IMR-90 (cell line): ENCODE measurements around the gene PLA2G3. TPM values are rescaled to one million over a fixed set of nuclear protein-coding genes. Genes with fewer than 3 reads are reported as not detected.
"Not testable (repeated sequence)": the region's sequence is repeated elsewhere in the genome, so short reads cannot be mapped to it uniquely, and the experiment has no call there.

Experiments used
- ATAC-seq: fragments of 200-7000 bp; cut with Tn5 transposase; 2 replicates; pipeline ENCODE4 v1.9.1; 2020; ENCODE audit warnings: low read depth, mild to moderate bottlenecking, moderate library complexity
- BruUV-seq: library from RNA; stranded (reverse); fragments of 400-500 nt; replicated peaks from 2 replicates; lab custom pipeline; 2021; lab: Mats Ljungman, UMichigan
- CTCF ChIA-PET: fragments of 300-600 bp; formaldehyde crosslinking; extraction: SDS; loops from one replicate; lab custom pipeline; 2021; ENCODE audit warnings: antibody characterized with exemption; lab: Yijun Ruan, JAX
- POLR2A ChIA-PET: fragments of 300-600 bp; sonication (Branson Sonifier 250); formaldehyde crosslinking; loops from one replicate; lab custom pipeline; 2022; ENCODE audit warnings: antibody characterized with exemption; ENCODE audit not compliant: unreplicated experiment; lab: Charles Lee
- DNase-seq: peaks from one replicate; pipeline ENCODE4 v3.0.0; 2013
- H2AFZ ChIP-seq: replicated peaks from 2 replicates; pipeline ENCODE3; 2013; ENCODE audit warnings: low read length, mild to moderate bottlenecking; ENCODE audit not compliant: poor library complexity
- H2AK5ac ChIP-seq: 2 replicates; pipeline ENCODE4 v1.6.1; 2013; ENCODE audit warnings: low read depth, low read length, inconsistent platforms
- H2AK9ac ChIP-seq: replicated peaks from 2 replicates; pipeline ENCODE3; 2013; ENCODE audit warnings: mild to moderate bottlenecking, low read depth, low read length, moderate library complexity; ENCODE audit not compliant: poor library complexity
- H2BK120ac ChIP-seq: 2 replicates; pipeline ENCODE4 v1.6.1; 2013; ENCODE audit warnings: low read depth, low read length, inconsistent platforms
- H2BK15ac ChIP-seq: 3 replicates; pipeline ENCODE4 v1.6.1; 2013; ENCODE audit warnings: low read depth, low read length, inconsistent platforms
- H2BK20ac ChIP-seq: 2 replicates; pipeline ENCODE4 v1.6.1; 2013; ENCODE audit warnings: low read depth, mild to moderate bottlenecking, inconsistent platforms, low read length, moderate library complexity
- H2BK5ac ChIP-seq: 2 replicates; pipeline ENCODE4 v1.6.1; 2013; ENCODE audit warnings: mild to moderate bottlenecking, low read depth, low read length, inconsistent platforms; ENCODE audit not compliant: poor library complexity, severe bottlenecking
- H3K14ac ChIP-seq: replicated peaks from 2 replicates; pipeline ENCODE4 v1.6.1; 2013; ENCODE audit warnings: low read depth, low read length, inconsistent platforms
- H3K18ac ChIP-seq: 2 replicates; pipeline ENCODE4 v1.6.1; 2013; ENCODE audit warnings: low read depth, low read length, control low read depth
- H3K23ac ChIP-seq: 2 replicates; pipeline ENCODE4 v1.6.1; 2013; ENCODE audit warnings: low read depth, low read length, inconsistent platforms
- H3K27ac ChIP-seq: 2 replicates; pipeline ENCODE4 v1.5.1; 2013; ENCODE audit warnings: mild to moderate bottlenecking, control low read depth, low read length; ENCODE audit not compliant: insufficient read depth
- H3K27me3 ChIP-seq: 2 replicates; pipeline ENCODE4 v1.6.1; 2013; ENCODE audit warnings: low read length; ENCODE audit not compliant: control insufficient read depth, insufficient read depth
- H3K36me3 ChIP-seq: 2 replicates; pipeline ENCODE4 v1.6.1; 2013; ENCODE audit warnings: low read length, mixed read lengths; ENCODE audit not compliant: control insufficient read depth, insufficient read depth
- H3K4ac ChIP-seq: 2 replicates; pipeline ENCODE4 v1.6.1; 2013; ENCODE audit warnings: low read depth, low read length, inconsistent platforms
- H3K4me1 ChIP-seq: 2 replicates; pipeline ENCODE4 v1.6.1; 2013; ENCODE audit warnings: low read length, mixed read lengths; ENCODE audit not compliant: control insufficient read depth, insufficient read depth
- H3K4me2 ChIP-seq: 2 replicates; pipeline ENCODE4 v1.6.1; 2013; ENCODE audit warnings: low read depth, mild to moderate bottlenecking, control low read depth, low read length, moderate library complexity
- H3K4me3 ChIP-seq: 2 replicates; pipeline ENCODE4 v1.5.1; 2013; ENCODE audit warnings: low read depth, mild to moderate bottlenecking, control low read depth, low read length, moderate library complexity; ENCODE audit not compliant: insufficient read depth
- H3K56ac ChIP-seq: 2 replicates; pipeline ENCODE4 v1.6.1; 2013; ENCODE audit warnings: low read length, inconsistent platforms; ENCODE audit not compliant: insufficient read depth; ENCODE audit errors: extremely low read depth
- H3K79me1 ChIP-seq, 2 experiments: 2 replicates each; pipeline ENCODE4 v1.6.1; 2013; ENCODE audit warnings: low read length in 2 of 2, inconsistent platforms in 1 of 2, low read depth in 1 of 2
- H3K9ac ChIP-seq: 2 replicates; pipeline ENCODE4 v1.6.1; 2013; ENCODE audit warnings: low read depth, low read length, control low read depth
- H3K9me1 ChIP-seq: 2 replicates; pipeline ENCODE4 v1.6.1; 2013; ENCODE audit warnings: low read length, inconsistent platforms; ENCODE audit not compliant: insufficient read depth
- H3K9me3 ChIP-seq: 2 replicates; pipeline ENCODE4 v1.6.1; 2013; ENCODE audit warnings: low read length; ENCODE audit not compliant: control insufficient read depth, insufficient read depth
- H4K20me1 ChIP-seq: 2 replicates; pipeline ENCODE4 v1.6.1; 2013; ENCODE audit warnings: low read length, inconsistent platforms; ENCODE audit not compliant: insufficient read depth
- H4K5ac ChIP-seq: 2 replicates; pipeline ENCODE4 v1.6.1; 2013; ENCODE audit warnings: mild to moderate bottlenecking, low read depth, low read length, control low read depth
- H4K8ac ChIP-seq, 2 experiments: 2 replicates each; pipeline ENCODE4 v1.6.1; 2013; ENCODE audit warnings: low read depth in 2 of 2, low read length in 2 of 2, control low read depth in 1 of 2, inconsistent platforms in 1 of 2
- H4K91ac ChIP-seq: 2 replicates; pipeline ENCODE4 v1.6.1; 2013; ENCODE audit warnings: low read depth, low read length, inconsistent platforms; ENCODE audit not compliant: insufficient read depth
- BHLHE40 ChIP-seq: fragments of 150-350 bp; IDR thresholded peaks from 2 replicates; pipeline ENCODE4 v1.6.1; 2016; ENCODE audit warnings: mild to moderate bottlenecking, low read depth, low read length
- MAFK ChIP-seq: IDR thresholded peaks from 2 replicates; pipeline ENCODE4 v1.6.1; 2012; ENCODE audit warnings: low read depth, low read length, improper control_type of control experiment
- MAZ ChIP-seq: IDR thresholded peaks from 2 replicates; pipeline ENCODE4 v1.6.1; 2012; ENCODE audit warnings: low read depth, mild to moderate bottlenecking, low read length, improper control_type of control experiment, moderate library complexity, borderline replicate concordance
- POLR2A ChIP-seq: IDR thresholded peaks from 2 replicates; pipeline ENCODE4 v1.6.1; 2012; ENCODE audit warnings: mild to moderate bottlenecking, low read depth, low read length
- RFX5 ChIP-seq: IDR thresholded peaks from 2 replicates; pipeline ENCODE4 v1.8.0; 2012; ENCODE audit warnings: low read depth, mild to moderate bottlenecking, low read length, moderate library complexity
- WGBS, 2 experiments: methylation state at CpG; one replicate each; pipeline versions ENCODE4 v1.1.5 to v1.1.7; 2013; ENCODE audit warnings: missing lambda C conversion rate in 2 of 2; ENCODE audit not compliant: insufficient read length in 1 of 2; ENCODE audit errors: extremely low coverage in 2 of 2; 5-methylcytosine and 5-hydroxymethylcytosine counted together
- dilution Hi-C: fragments of 300-500 bp; cut with HindIII; formaldehyde crosslinking; loops from one replicate; pipeline ENCODE4 v1.14.3; 2018; ENCODE audit warnings: low sequenced_read_pairs; ENCODE audit not compliant: unreplicated experiment
- in situ Hi-C: fragments of 300-500 bp; cut with MboI; formaldehyde crosslinking; loops from 3 replicates; pipeline ENCODE4 v1.14.3; 2019; ENCODE audit warnings: low sequenced_read_pairs, inconsistent platforms, mixed read lengths
- intact Hi-C: fragments of 100-400 bp; cut with micrococcal nuclease; formaldehyde crosslinking; loops from 2 replicates; pipeline ENCODE4 v1.10.0; 2022
- polyA plus RNA-seq, 3 experiments: library from polyadenylated mRNA; depleted of rRNA; stranded (reverse); fragments of >200 nt; gene quantifications; 2 replicates each; pipeline ENCODE4 v1.2.3, GENCODE V29; 2012; ENCODE audit warnings: low replicate concordance in 1 of 3
- total RNA-seq: library from RNA; depleted of rRNA; stranded (reverse); fragments of >200 nt; gene quantifications from 2 replicates; pipeline ENCODE4 v1.2.3, GENCODE V29; 2012
- TF ChIP-seq, protein P1 (sequence below): fragments of 150-350 bp; IDR thresholded peaks from 2 replicates; pipeline ENCODE4 v1.6.1; 2017; ENCODE audit warnings: mild to moderate bottlenecking, antibody characterized with exemption, low read length, low read depth

Gene PLA2G3
- total and polyA plus RNA-seq, 2 of the 4 experiments (the other 2 are of a cell fraction), result under 0.01 to 0.12 TPM

DNA sequence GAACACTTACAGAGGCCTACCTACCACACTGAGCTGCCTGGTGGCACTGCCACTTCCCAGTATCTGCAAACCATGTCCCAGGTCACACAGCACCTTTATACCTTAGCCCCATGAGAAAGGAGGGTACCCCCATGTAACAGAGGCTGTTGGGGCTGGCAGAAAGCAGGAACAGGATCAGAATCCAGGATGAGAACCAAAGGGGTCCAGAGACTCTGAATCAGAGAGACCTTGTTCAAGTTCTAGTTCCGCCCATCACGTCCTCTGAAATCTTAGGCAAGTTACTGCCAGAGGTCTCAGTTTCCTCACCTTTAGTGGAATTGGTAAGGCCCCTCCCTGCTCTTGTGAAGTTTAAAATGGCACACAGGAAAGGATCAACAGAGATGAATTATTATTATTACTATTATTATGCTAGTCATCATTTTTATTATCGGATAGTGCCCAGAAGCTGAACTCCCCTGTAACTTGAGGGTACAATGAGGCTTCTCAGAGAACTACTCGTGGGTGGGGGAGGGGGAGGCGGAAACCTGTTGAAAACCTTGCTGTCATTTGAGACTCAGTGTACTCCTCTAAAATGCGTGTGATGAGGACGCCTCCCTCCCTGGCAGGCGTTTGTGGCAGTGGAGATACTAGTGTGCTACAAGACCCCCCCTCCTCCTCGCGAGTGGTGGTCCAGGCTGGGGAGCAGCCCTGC is 42.2 kb downstream of the PLA2G3 start:
- CTCF ChIA-PET, result interaction anchor here (1.0 kb wide), 1 partner anchor 50 kb away, joined by 3 read pairs; no protein-coding TSS in a partner anchor
- BruUV-seq, result no TSS peak

DNA sequence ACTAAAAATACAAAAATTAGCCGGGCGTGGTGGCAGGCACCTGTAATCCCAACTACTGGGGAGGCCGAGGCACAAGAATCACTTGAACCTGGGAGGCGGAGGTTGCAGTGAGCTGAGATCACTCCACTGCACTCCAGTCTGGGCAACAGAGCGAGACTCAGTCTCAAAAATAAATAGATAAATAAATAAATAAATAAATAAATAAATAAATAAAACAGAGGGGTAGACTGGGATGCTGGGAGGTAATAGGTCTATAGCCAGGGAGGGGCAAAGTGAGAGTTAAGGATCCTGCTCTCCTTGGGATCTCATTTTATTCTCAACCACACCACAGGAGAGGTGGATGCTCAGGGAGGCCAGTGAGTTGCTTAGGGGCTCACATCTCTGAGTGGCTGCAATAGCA is 42.8 kb downstream of the PLA2G3 start:
- no CpG with 5 or more reads among the region's 5 CpGs for WGBS, 2 experiments
- H3K4me3 ChIP-seq, H4K8ac ChIP-seq, in situ Hi-C loops, H3K14ac ChIP-seq, H2BK120ac ChIP-seq, intact Hi-C loops, H3K18ac ChIP-seq, H4K91ac ChIP-seq, POLR2A ChIA-PET, H2BK20ac ChIP-seq, H2BK5ac ChIP-seq, H4K5ac ChIP-seq, H3K9me3 ChIP-seq, H2AK9ac ChIP-seq, dilution Hi-C loops, H3K56ac ChIP-seq, H3K4me2 ChIP-seq, H3K27ac ChIP-seq, BruUV-seq, H4K20me1 ChIP-seq, H3K27me3 ChIP-seq, ATAC-seq, CTCF ChIA-PET, H3K9ac ChIP-seq, H2AFZ ChIP-seq, DNase-seq, H2BK15ac ChIP-seq, H3K4ac ChIP-seq: not testable (repeated sequence)
- Histone ChIP-seq H3K36me3 (peaks cover 70% of the 10 kb centered on the region), H3K4me1 (peaks cover 22% of the 10 kb centered on the region), H3K79me1 (peaks cover 11 to 44% of the 10 kb centered on the region in 2 experiments; a peak in 3 of 4 replicates), H2AK5ac (peak overlapping the region; percentile 15), H3K9me1 (peaks cover 14% of the 10 kb centered on the region; the same call in 1 of the 2 replicates), H3K23ac (peak overlapping the region; percentile 8; the same call in 1 of the 2 replicates)

More for the DNA sequence above, 42.2 kb downstream of the PLA2G3 start:
- no CpG with 5 or more reads among the region's 10 CpGs for WGBS, 2 experiments
- Histone ChIP-seq H3K9me3 (no peaks in the 10 kb centered on the region), H3K4me2 (no peak overlapping the region), H3K18ac (no peak overlapping the region), H3K56ac (no peak overlapping the region), H2AFZ (peak overlapping the region; percentile 21), H2BK120ac (no peak overlapping the region), H4K5ac (no peak overlapping the region), H2AK9ac (peak overlapping the region; percentile 51), H4K91ac (no peak overlapping the region), H3K4ac (peak overlapping the region; percentile 40; the same call in 1 of the 2 replicates), H3K14ac (peak overlapping the region; percentile 63; the same call in 1 of the 2 replicates), H4K8ac (no peak overlapping the region; a peak in 1 of 4 replicates), H3K23ac (peak overlapping the region; percentile 8; the same call in 1 of the 2 replicates), H3K79me1 (peaks cover 6 to 43% of the 10 kb centered on the region in 2 experiments; a peak in 2 of 4 replicates), H3K27ac (0 out of 2 replicates have a peak overlapping the region, but pooled peaks have one; percentile 2), H3K27me3 (no peaks in the 10 kb centered on the region), H4K20me1 (peaks cover 10% of the 10 kb centered on the region), H2BK15ac (no peak overlapping the region), H3K9me1 (peaks cover 16% of the 10 kb centered on the region), H3K36me3 (peaks cover 67% of the 10 kb centered on the region), H2AK5ac (peak overlapping the region; percentile 15), H3K4me3 (no peak overlapping the region), H3K4me1 (peaks cover 26% of the 10 kb centered on the region), H2BK20ac (no peak overlapping the region), H3K9ac (no peak overlapping the region), H2BK5ac (peak overlapping the region; percentile 32)
- POLR2A ChIA-PET, result no interaction called here
- no peak for DNase-seq
- no peak for ATAC-seq
- TF ChIP-seq POLR2A (0 out of 2 replicates have a peak, but pooled peaks have one; percentile 15), MAFK (no peak), RFX5 (no peak), MAZ (no peak), BHLHE40 (no peak)
- TF ChIP-seq, protein P1, sequence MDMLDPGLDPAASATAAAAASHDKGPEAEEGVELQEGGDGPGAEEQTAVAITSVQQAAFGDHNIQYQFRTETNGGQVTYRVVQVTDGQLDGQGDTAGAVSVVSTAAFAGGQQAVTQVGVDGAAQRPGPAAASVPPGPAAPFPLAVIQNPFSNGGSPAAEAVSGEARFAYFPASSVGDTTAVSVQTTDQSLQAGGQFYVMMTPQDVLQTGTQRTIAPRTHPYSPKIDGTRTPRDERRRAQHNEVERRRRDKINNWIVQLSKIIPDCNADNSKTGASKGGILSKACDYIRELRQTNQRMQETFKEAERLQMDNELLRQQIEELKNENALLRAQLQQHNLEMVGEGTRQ, result no peak
- dilution Hi-C loops (no loop called here), intact Hi-C loops (no loop called here), in situ Hi-C loops (no loop called here)
